PC-3 (cell line): Measurements from ENCODE around the gene SLC38A4. TPM values are rescaled to one million over a fixed set of nuclear protein-coding genes. Genes with fewer than 3 reads are reported as not detected.

Experiments
- ATAC-seq: fragments of 200-7000 bp; cut with Tn5 transposase; 2 replicates; pipeline ENCODE4 v1.9.1; 2020; ENCODE audit warnings: mild to moderate bottlenecking, moderate library complexity
- BruUV-seq: library from RNA; stranded (reverse); fragments of 400-500 nt; replicated peaks from 2 replicates; lab custom pipeline; 2021; lab: Mats Ljungman, UMichigan
- CTCF ChIA-PET: fragments of 300-600 bp; sonication (Branson Sonifier 250); formaldehyde crosslinking; loops from one replicate; lab custom pipeline; 2022; ENCODE audit warnings: antibody characterized with exemption; lab: Charles Lee
- POLR2A ChIA-PET: fragments of 300-600 bp; sonication (Branson Sonifier 250); formaldehyde crosslinking; loops from one replicate; lab custom pipeline; 2022; ENCODE audit warnings: antibody characterized with exemption; ENCODE audit not compliant: unreplicated experiment; lab: Charles Lee
- DNase-seq: peaks from one replicate; pipeline ENCODE4 v3.0.0-alpha.2; 2015
- H2AFZ ChIP-seq: fragments of 300-600 bp; sonication (generic); 2 replicates; pipeline ENCODE4 v1.6.0; 2016; ENCODE audit warnings: antibody characterized with exemption, low read length
- H3F3A ChIP-seq: fragments of 300-600 bp; sonication (generic); one replicate; pipeline ENCODE4 v1.6.0; 2017; ENCODE audit warnings: antibody characterized with exemption, low read length, control low read depth, mild to moderate bottlenecking; ENCODE audit not compliant: unreplicated experiment
- H3K27ac ChIP-seq: fragments of 300-600 bp; sonication (generic); 2 replicates; pipeline ENCODE4 v1.5.1; 2016; ENCODE audit warnings: mild to moderate bottlenecking, low read length
- H3K27me3 ChIP-seq: fragments of 300-600 bp; sonication (generic); 2 replicates; pipeline ENCODE4 v1.6.1; 2016; ENCODE audit warnings: low read length, mixed read lengths
- H3K36me3 ChIP-seq: fragments of 300-600 bp; sonication (generic); 2 replicates; pipeline ENCODE4 v1.6.1; 2016; ENCODE audit warnings: low read depth, mixed run types, low read length, mixed read lengths
- H3K4me1 ChIP-seq: fragments of 300-600 bp; sonication (generic); 2 replicates; pipeline ENCODE4 v1.5.1; 2016; ENCODE audit warnings: low read length; ENCODE audit not compliant: insufficient read depth
- H3K4me2 ChIP-seq: fragments of 300-600 bp; sonication (generic); 2 replicates; pipeline ENCODE4 v1.6.0; 2016; ENCODE audit warnings: low read length
- H3K4me3 ChIP-seq: fragments of 300-600 bp; sonication (generic); 2 replicates; pipeline ENCODE4 v1.5.1; 2016; ENCODE audit warnings: mild to moderate bottlenecking, low read length, mixed read lengths
- H3K79me2 ChIP-seq: fragments of 300-600 bp; sonication (generic); 2 replicates; pipeline ENCODE4 v1.6.1; 2017; ENCODE audit warnings: low read length, mixed read lengths
- H3K9ac ChIP-seq: fragments of 300-600 bp; sonication (generic); 2 replicates; pipeline ENCODE4 v1.6.0; 2016; ENCODE audit warnings: mild to moderate bottlenecking, low read length
- H3K9me2 ChIP-seq: fragments of 300-600 bp; sonication (generic); replicated peaks from 2 replicates; pipeline ENCODE4 v1.6.1; 2016; ENCODE audit warnings: mixed run types, low read length, mixed read lengths
- H3K9me3 ChIP-seq: fragments of 300-600 bp; sonication (generic); 2 replicates; pipeline ENCODE4 v1.6.1; 2016; ENCODE audit warnings: low read length, mixed read lengths
- H4K20me1 ChIP-seq: fragments of 300-600 bp; sonication (generic); 2 replicates; pipeline ENCODE4 v1.6.1; 2016; ENCODE audit warnings: low read length, mixed read lengths
- CTCF ChIP-seq: fragments of 300-600 bp; sonication (generic); conservative IDR thresholded peaks from 2 replicates; pipeline ENCODE4 v1.5.1; 2017; ENCODE audit warnings: antibody characterized with exemption, low read depth, mild to moderate bottlenecking, low read length
- EZH2 ChIP-seq: fragments of 300-600 bp; sonication (generic); IDR thresholded peaks from one replicate; pipeline ENCODE4 v1.6.1; 2017; ENCODE audit warnings: antibody characterized with exemption, mild to moderate bottlenecking, low read length; ENCODE audit not compliant: unreplicated experiment
- EZH2phosphoT487 ChIP-seq: fragments of 300-600 bp; sonication (generic); IDR thresholded peaks from 2 replicates; pipeline ENCODE4 v1.6.1; 2018; ENCODE audit warnings: mild to moderate bottlenecking, antibody characterized with exemption, low read length, borderline replicate concordance
- intact Hi-C: fragments of 100-400 bp; cut with micrococcal nuclease; formaldehyde crosslinking; loops from 2 replicates; pipeline ENCODE4 v1.9.0; 2023
- total RNA-seq: library from RNA; depleted of rRNA; stranded (reverse); fragments of >200 nt; gene quantifications from 2 replicates; pipeline ENCODE4 v1.2.3, GENCODE V29; 2014

SLC38A4 gene
- total RNA-seq, 1 experiment from 2014 or later: not detected

DNA sequence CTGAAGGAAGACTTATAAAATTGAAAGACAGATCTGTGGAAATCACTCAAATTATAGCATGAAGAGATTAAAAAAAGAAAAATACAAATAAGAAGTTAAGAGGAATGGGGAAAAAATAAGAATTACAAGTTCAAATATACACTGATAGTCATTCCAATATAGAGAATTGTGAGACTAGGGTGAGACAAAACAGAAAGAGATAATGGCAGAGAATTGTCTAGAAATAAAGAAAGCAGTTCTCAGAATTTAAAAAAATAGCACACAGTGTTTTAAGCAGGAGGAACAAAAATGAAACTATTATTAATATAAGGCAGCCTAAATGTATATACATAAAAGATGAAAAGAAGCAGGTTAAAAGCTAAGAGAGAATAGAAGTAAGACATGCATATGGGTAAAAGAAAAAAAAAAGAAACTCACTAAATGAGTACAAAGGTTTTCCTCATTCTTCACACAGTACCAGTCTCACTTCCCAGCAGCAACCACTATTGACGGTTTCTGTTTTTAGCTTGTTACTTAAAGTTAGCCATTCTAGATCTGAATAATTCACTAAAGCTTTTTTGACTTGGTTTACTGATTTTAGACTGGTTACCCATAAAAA, 31.1 kb downstream of the SLC38A4 start:
- TF ChIP-seq EZH2 (no peak), CTCF (no peak), EZH2phosphoT487 (no peak)
- H4K20me1 ChIP-seq: no peaks in the 10 kb centered on the region
- H3K79me2 ChIP-seq: no peaks in the 10 kb centered on the region
- ChIA-PET CTCF (no interaction called here), POLR2A (no interaction called here)
- ATAC-seq (no peak), DNase-seq (no peak)
- H3K27ac ChIP-seq: no peak overlapping the region
- intact Hi-C loops: no loop called here
- H2AFZ ChIP-seq: no peak overlapping the region
- no peaks in the 10 kb centered on the region for H3K4me1 ChIP-seq
- BruUV-seq: no TSS peak
- no peaks in the 10 kb centered on the region for H3F3A ChIP-seq
- no peaks in the 10 kb centered on the region for H3K9me3 ChIP-seq
- no peaks in the 10 kb centered on the region for H3K27me3 ChIP-seq
- no peak overlapping the region for H3K4me3 ChIP-seq
- H3K9ac ChIP-seq: no peak overlapping the region
- no peaks in the 10 kb centered on the region for H3K9me2 ChIP-seq
- no peak overlapping the region for H3K4me2 ChIP-seq
- no peaks in the 10 kb centered on the region for H3K36me3 ChIP-seq

DNA sequence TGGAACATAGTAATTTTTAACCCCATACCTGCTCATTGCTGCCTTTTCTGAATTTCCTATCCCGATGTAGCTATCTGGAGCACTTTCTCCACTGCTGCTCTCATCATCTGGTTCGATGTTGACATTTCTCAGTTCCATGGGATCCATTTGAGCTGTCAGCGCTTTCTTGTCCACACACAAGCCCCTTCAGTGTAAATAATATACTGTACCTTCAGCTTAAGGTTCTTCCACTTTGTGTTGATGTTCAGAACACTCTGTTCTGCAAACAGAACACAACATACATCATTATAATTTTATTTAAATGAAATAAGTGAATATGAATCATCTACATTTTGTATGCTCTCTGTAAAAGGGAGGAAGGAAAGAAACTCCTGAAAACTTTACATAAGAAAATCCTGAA, 32.9 kb downstream of the SLC38A4 start:
- Histone ChIP-seq H3F3A (no peaks in the 10 kb centered on the region), H3K36me3 (no peaks in the 10 kb centered on the region), H3K4me3 (no peak overlapping the region), H3K27me3 (no peaks in the 10 kb centered on the region), H2AFZ (no peak overlapping the region), H3K9me3 (no peaks in the 10 kb centered on the region), H3K27ac (no peak overlapping the region), H3K9me2 (no peaks in the 10 kb centered on the region), H4K20me1 (no peaks in the 10 kb centered on the region), H3K9ac (no peak overlapping the region), H3K4me2 (no peak overlapping the region), H3K4me1 (no peaks in the 10 kb centered on the region), H3K79me2 (no peaks in the 10 kb centered on the region)
- TF ChIP-seq EZH2 (no peak), EZH2phosphoT487 (no peak), CTCF (no peak)
- ATAC-seq: no peak
- DNase-seq: no peak
- ChIA-PET POLR2A (no interaction called here), CTCF (no interaction called here)
- intact Hi-C loops: no loop called here
- no TSS peak for BruUV-seq

GRCh38 chr12:46790066-46790465, 35.7 kb downstream of the SLC38A4 start:
- no peak overlapping the region for H3K4me2 ChIP-seq
- no peaks in the 10 kb centered on the region for H3F3A ChIP-seq
- H3K79me2 ChIP-seq: no peaks in the 10 kb centered on the region
- H3K9ac ChIP-seq: no peak overlapping the region
- ChIA-PET POLR2A (no interaction called here), CTCF (no interaction called here)
- no peaks in the 10 kb centered on the region for H3K9me3 ChIP-seq
- H2AFZ ChIP-seq: no peak overlapping the region
- BruUV-seq: no TSS peak
- TF ChIP-seq EZH2phosphoT487 (no peak), CTCF (no peak), EZH2 (no peak)
- DNase-seq (no peak), ATAC-seq (no peak)
- no peaks in the 10 kb centered on the region for H3K9me2 ChIP-seq
- H3K4me1 ChIP-seq: peaks cover 14% of the 10 kb centered on the region
- no peak overlapping the region for H3K27ac ChIP-seq
- intact Hi-C loops: no loop called here
- no peak overlapping the region for H3K4me3 ChIP-seq
- no peaks in the 10 kb centered on the region for H3K27me3 ChIP-seq
- H3K36me3 ChIP-seq: no peaks in the 10 kb centered on the region
- H4K20me1 ChIP-seq: no peaks in the 10 kb centered on the region
